Keratinocyte (primary cell): Measurements from ENCODE around the gene GAGE10.

ENCODE experiments used
- CTCF ChIP-seq, 3 experiments: IDR thresholded peaks in 1 of 3; conservative IDR thresholded peaks in 1 of 3; optimal IDR thresholded peaks in 1 of 3; 2 replicates in 2 of 3; 3 replicates in 1 of 3; pipeline versions ENCODE3 to v1.5.1; 2011; ENCODE audit warnings: low read length in 3 of 3, mild to moderate bottlenecking in 3 of 3, moderate library complexity in 2 of 3, control low read depth in 1 of 3, inconsistent platforms in 1 of 3; ENCODE audit not compliant: insufficient read depth in 2 of 3; ENCODE audit errors: extremely low read depth in 1 of 3
- EZH2 ChIP-seq: IDR thresholded peaks from one replicate; pipeline ENCODE4 v1.6.1; 2012; ENCODE audit warnings: inconsistent platforms, mild to moderate bottlenecking, low read length, moderate library complexity

GRCh38 chrX:49266523-49267445 lies 36.7 kb upstream of the GAGE10 start:
- TF ChIP-seq CTCF (optimal IDR thresholded peaks at IDR 0.05 in 1 of 3, IDR thresholded peaks at IDR 0.05 in 1 of 3, conservative IDR thresholded peaks at IDR 0.05 in 1 of 3; ENCODE audit: extremely low read depth in 1 of 3, insufficient read depth in 2 of 3, low read length in 3 of 3) (no peak), EZH2 (no peak)
